ENCODE data around the gene ITLN1. TPM values are rescaled to one million over a fixed set of nuclear protein-coding genes. Genes with fewer than 3 reads are reported as not detected.
"Not testable (repeated sequence)": the region's sequence is repeated elsewhere in the genome, so short reads cannot be mapped to it uniquely, and the experiment has no call there.

The ITLN1 gene
- total RNA-seq, 4 donors from 2014 or later, result 0.42 to 1.2 TPM; not detected in 2

DNA sequence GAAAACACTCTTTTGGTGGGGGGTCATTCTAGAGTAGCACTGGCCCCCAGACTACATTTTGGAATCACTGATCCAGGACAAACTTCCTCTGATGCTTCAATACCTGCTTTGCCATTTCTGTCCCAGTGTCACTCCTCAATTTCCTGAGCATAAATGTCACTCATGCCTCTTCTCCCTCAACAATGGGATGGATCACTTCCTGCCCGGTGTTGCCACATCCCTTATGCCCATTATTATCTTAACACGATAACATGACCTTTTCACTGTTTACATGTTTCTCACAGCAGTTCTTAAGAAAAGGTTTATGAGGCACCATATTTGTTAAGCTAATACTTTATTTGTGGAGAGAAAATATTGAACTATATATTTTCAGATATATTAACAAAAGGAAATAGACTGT is 3.9 kb upstream of the ITLN1 start:
- Histone ChIP-seq H3K4me1 (no peaks in the 10 kb centered on the region), H3K36me3 (no peaks in the 10 kb centered on the region), H3K27me3 (no peaks in the 10 kb centered on the region), H3K27ac (no peak overlapping the region), H3K9me3 (peaks cover 0 to 9% (median 0%) of the 10 kb centered on the region in 4 donors), H3K4me3 (no peak overlapping the region)
- TF ChIP-seq, protein P1, sequence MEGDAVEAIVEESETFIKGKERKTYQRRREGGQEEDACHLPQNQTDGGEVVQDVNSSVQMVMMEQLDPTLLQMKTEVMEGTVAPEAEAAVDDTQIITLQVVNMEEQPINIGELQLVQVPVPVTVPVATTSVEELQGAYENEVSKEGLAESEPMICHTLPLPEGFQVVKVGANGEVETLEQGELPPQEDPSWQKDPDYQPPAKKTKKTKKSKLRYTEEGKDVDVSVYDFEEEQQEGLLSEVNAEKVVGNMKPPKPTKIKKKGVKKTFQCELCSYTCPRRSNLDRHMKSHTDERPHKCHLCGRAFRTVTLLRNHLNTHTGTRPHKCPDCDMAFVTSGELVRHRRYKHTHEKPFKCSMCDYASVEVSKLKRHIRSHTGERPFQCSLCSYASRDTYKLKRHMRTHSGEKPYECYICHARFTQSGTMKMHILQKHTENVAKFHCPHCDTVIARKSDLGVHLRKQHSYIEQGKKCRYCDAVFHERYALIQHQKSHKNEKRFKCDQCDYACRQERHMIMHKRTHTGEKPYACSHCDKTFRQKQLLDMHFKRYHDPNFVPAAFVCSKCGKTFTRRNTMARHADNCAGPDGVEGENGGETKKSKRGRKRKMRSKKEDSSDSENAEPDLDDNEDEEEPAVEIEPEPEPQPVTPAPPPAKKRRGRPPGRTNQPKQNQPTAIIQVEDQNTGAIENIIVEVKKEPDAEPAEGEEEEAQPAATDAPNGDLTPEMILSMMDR (IDR thresholded peaks at IDR 0.05), result no peak
- no peak for TF ChIP-seq EP300 (IDR thresholded peaks at IDR 0.05)
- TF ChIP-seq POLR2A (IDR thresholded peaks at IDR 0.05), result no peak
- no peak for DNase-seq (ENCODE audit: low spot score in 2 of 2)
- WGBS, 2 donors, result 26 to 34% methylated on average over 2 of the region's 2 CpGs

GRCh38 chr1:160887071-160887470 is 2.1 kb upstream of the ITLN1 start:
- no peaks in the 10 kb centered on the region for H3K4me1 ChIP-seq
- WGBS, 2 donors, result 75 to 77% methylated on average over 2 of the region's 2 CpGs
- DNase-seq (ENCODE audit: low spot score in 2 of 2), result no peak
- no peaks in the 10 kb centered on the region for H3K27me3 ChIP-seq
- H3K4me3 ChIP-seq, result no peak overlapping the region
- TF ChIP-seq, protein P1 (IDR thresholded peaks at IDR 0.05), result no peak
- TF ChIP-seq POLR2A (IDR thresholded peaks at IDR 0.05) (no peak), EP300 (IDR thresholded peaks at IDR 0.05) (no peak)
- H3K27ac ChIP-seq, result no peak overlapping the region
- no peaks in the 10 kb centered on the region for H3K36me3 ChIP-seq
- peaks cover 0 to 3% (median 0%) of the 10 kb centered on the region in 4 donors for H3K9me3 ChIP-seq

DNA sequence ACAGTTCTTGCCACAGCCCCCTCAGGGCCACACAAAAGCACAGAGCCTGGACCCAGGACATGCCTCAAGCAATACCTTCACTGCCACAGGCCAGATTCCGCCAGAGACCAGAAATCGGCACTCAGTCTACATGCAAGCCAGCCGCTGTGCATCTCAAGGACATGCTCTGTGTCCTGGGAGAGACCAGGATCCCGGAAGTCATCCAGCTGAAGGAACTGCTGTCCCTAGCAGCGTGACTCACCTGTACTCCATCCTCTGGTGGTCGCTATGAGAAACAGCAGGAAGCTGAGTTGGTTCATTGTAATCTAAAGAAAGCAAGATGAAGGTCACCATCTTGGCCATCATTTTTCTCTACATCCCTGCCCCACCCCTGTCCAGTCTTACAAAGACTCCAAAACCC is 401 bp downstream of the ITLN1 start:
- Histone ChIP-seq H3K4me3 (no peak overlapping the region), H3K9me3 (no peaks in the 10 kb centered on the region), H3K36me3 (no peaks in the 10 kb centered on the region), H3K4me1 (no peaks in the 10 kb centered on the region), H3K27ac (no peak overlapping the region), H3K27me3 (no peaks in the 10 kb centered on the region)
- 78 to 83% methylated on average over 5 to 6 of the region's 6 CpGs for WGBS, 2 donors
- no peak for DNase-seq (ENCODE audit: low spot score in 2 of 2)
- TF ChIP-seq POLR2A (IDR thresholded peaks at IDR 0.05), result no peak
- no peak for TF ChIP-seq EP300 (IDR thresholded peaks at IDR 0.05)
- TF ChIP-seq, protein P1 (IDR thresholded peaks at IDR 0.05), result peak in 1 of 5 experiments; percentile 32

GRCh38 chr1:160883581-160884513 is 1.1 kb downstream of the ITLN1 start:
- no peaks in the 10 kb centered on the region for H3K9me3 ChIP-seq
- no peak for DNase-seq (ENCODE audit: low spot score in 2 of 2)
- H3K27ac ChIP-seq, result no peak overlapping the region
- no peaks in the 10 kb centered on the region for H3K4me1 ChIP-seq
- 80 to 83% methylated on average over 13 of the region's 13 CpGs for WGBS, 2 donors
- H3K36me3 ChIP-seq, result no peaks in the 10 kb centered on the region
- no peak overlapping the region for H3K4me3 ChIP-seq
- TF ChIP-seq POLR2A (IDR thresholded peaks at IDR 0.05) (no peak), EP300 (IDR thresholded peaks at IDR 0.05) (no peak)
- TF ChIP-seq, protein P1 (IDR thresholded peaks at IDR 0.05), result no peak
- no peaks in the 10 kb centered on the region for H3K27me3 ChIP-seq

DNA sequence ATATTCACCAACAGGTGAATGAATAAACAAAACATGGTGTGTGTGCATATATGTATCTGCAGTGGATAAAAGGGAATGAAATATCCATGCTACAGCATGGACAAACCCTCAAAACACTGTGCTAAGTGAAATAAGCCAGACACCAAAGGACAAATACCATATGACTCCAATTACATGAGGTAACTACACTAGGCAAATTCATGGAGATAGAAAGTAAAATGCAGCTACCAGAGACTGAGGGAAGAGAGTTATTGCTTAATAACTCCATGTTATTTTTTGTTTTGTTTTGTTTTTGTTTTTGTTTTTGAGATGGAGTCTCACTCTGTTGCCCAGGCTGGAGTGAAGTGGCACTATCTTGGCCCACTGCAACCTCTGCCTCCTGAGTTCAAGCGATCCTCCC is 2.4 kb downstream of the ITLN1 start:
- H3K4me3 ChIP-seq, result no peak overlapping the region
- TF ChIP-seq EP300 (IDR thresholded peaks at IDR 0.05) (no peak), POLR2A (IDR thresholded peaks at IDR 0.05) (no peak)
- TF ChIP-seq, protein P1 (IDR thresholded peaks at IDR 0.05), result no peak

DNA sequence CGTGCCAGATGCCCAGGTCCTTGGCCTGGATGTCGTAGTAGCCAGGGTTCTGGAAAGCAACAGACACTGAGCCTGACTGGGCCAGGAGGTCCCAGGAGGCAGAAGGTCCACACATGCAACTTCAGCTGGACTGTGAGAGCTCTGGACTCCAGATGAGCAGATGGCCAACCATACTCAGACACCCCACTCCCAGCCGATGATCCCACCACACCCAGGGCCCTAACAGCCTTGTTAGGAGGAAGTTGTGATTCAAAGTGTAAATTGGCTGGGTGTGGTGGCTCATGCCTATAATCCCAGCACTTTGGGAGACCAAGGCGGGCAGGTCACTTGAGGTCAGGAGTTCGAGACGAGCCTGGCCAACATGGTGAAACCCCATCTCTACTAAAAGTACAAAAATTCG is 3.7 kb downstream of the ITLN1 start:
- H3K4me3 ChIP-seq; H3K27me3 ChIP-seq; DNase-seq (ENCODE audit: low spot score in 2 of 2); H3K27ac ChIP-seq; H3K36me3 ChIP-seq; H3K9me3 ChIP-seq; H3K4me1 ChIP-seq: not testable (repeated sequence)
- 81 to 91% methylated on average over 7 of the region's 7 CpGs for WGBS, 2 donors

More for the DNA sequence above, 2.4 kb downstream of the ITLN1 start:
- Histone ChIP-seq H3K4me1 (no peaks in the 10 kb centered on the region), H3K36me3 (no peaks in the 10 kb centered on the region), H3K9me3 (no peaks in the 10 kb centered on the region), H3K27me3 (no peaks in the 10 kb centered on the region), H3K27ac (no peak overlapping the region)
- WGBS, 2 donors, result 94 to 100% methylated on average over 1 of the region's 1 CpG
- no peak for DNase-seq (ENCODE audit: low spot score in 2 of 2)
